Astrocyte (in vitro differentiated cells and primary cell): ENCODE measurements around the gene XYLB. TPM values are rescaled to one million over a fixed set of nuclear protein-coding genes. Genes with fewer than 3 reads are reported as not detected.

ENCODE experiments used
- DNase-seq: peaks from one replicate; pipeline ENCODE4 v3.0.0-alpha.2; 2010; ENCODE audit warnings: low read depth
- FAIRE-seq: peaks from 2 replicates; lab custom pipeline; 2011; peaks lifted over from hg19 to GRCh38; lab: Jason Lieb, UNC
- H2AFZ ChIP-seq: 2 replicates; pipeline ENCODE4 v1.6.0; 2012; ENCODE audit warnings: low read depth, low read length, inconsistent platforms
- H3K27ac ChIP-seq: 2 replicates; pipeline ENCODE4 v1.5.1; 2011; ENCODE audit warnings: low read depth, low read length, inconsistent platforms
- H3K27me3 ChIP-seq: 2 replicates; pipeline ENCODE4 v1.6.0; 2011; ENCODE audit warnings: low read length, inconsistent platforms; ENCODE audit not compliant: insufficient read depth
- H3K36me3 ChIP-seq: 2 replicates; pipeline ENCODE4 v1.5.1; 2011; ENCODE audit warnings: low read length, inconsistent platforms; ENCODE audit not compliant: insufficient read depth
- H3K4me1 ChIP-seq: 2 replicates; pipeline ENCODE4 v1.5.1; 2011; ENCODE audit warnings: low read length, inconsistent platforms; ENCODE audit not compliant: insufficient read depth
- H3K4me2 ChIP-seq: 2 replicates; pipeline ENCODE4 v1.6.0; 2012; ENCODE audit warnings: low read length, inconsistent platforms
- H3K4me3 ChIP-seq: 2 replicates; pipeline ENCODE4 v1.5.1; 2011; ENCODE audit warnings: low read depth, mild to moderate bottlenecking, low read length, inconsistent platforms; ENCODE audit not compliant: insufficient read depth
- H3K79me2 ChIP-seq: 2 replicates; pipeline ENCODE4 v1.6.0; 2012; ENCODE audit warnings: mild to moderate bottlenecking, low read length, inconsistent platforms; ENCODE audit not compliant: insufficient read depth
- H3K9ac ChIP-seq: 2 replicates; pipeline ENCODE4 v1.6.0; 2012; ENCODE audit warnings: mild to moderate bottlenecking, low read length, inconsistent platforms
- H3K9me3 ChIP-seq: 2 replicates; pipeline ENCODE4 v1.5.1; 2012; ENCODE audit warnings: low read depth, mild to moderate bottlenecking, low read length, inconsistent platforms; ENCODE audit not compliant: insufficient read depth
- H4K20me1 ChIP-seq: 2 replicates; pipeline ENCODE4 v1.6.0; 2012; ENCODE audit warnings: low read length, inconsistent platforms; ENCODE audit not compliant: insufficient read depth
- H3K27ac Mint-ChIP-seq: one replicate; pipeline ENCODE4 v1.8.0; 2021; ENCODE audit warnings: mild to moderate bottlenecking, mixed read lengths; ENCODE audit not compliant: unreplicated experiment
- H3K27me3 Mint-ChIP-seq: one replicate; pipeline ENCODE4 v1.8.0; 2021; ENCODE audit warnings: low read depth, mixed read lengths; ENCODE audit not compliant: unreplicated experiment
- H3K36me3 Mint-ChIP-seq: one replicate; pipeline ENCODE4 v1.8.0; 2021; ENCODE audit warnings: low read depth, mixed read lengths; ENCODE audit not compliant: unreplicated experiment
- H3K4me1 Mint-ChIP-seq: one replicate; pipeline ENCODE4 v1.8.0; 2021; ENCODE audit warnings: low read depth, mixed read lengths; ENCODE audit not compliant: unreplicated experiment
- H3K4me3 Mint-ChIP-seq: one replicate; pipeline ENCODE4 v1.8.0; 2021; ENCODE audit warnings: mild to moderate bottlenecking, moderate library complexity, mixed read lengths; ENCODE audit not compliant: unreplicated experiment
- H3K9me3 Mint-ChIP-seq: one replicate; pipeline ENCODE4 v1.8.0; 2021; ENCODE audit warnings: mild to moderate bottlenecking, mixed read lengths; ENCODE audit not compliant: unreplicated experiment
- EZH2 ChIP-seq: IDR thresholded peaks from 2 replicates; pipeline ENCODE4 v1.6.1; 2012; ENCODE audit warnings: mild to moderate bottlenecking, low read length, inconsistent platforms; ENCODE audit not compliant: insufficient read depth
- total RNA-seq: library from RNA; stranded (reverse); gene quantifications from 2 replicates; pipeline ENCODE4 v1.2.1, GENCODE V29; 2021
- TF ChIP-seq, protein P1 (sequence below): IDR thresholded peaks from 2 replicates; pipeline ENCODE4 v1.5.1; 2011; ENCODE audit warnings: low read depth, mild to moderate bottlenecking, inconsistent platforms, low read length, moderate library complexity; ENCODE audit not compliant: insufficient read depth

Gene XYLB
- total RNA-seq, 1 donor from 2014 or later, result 2.3 TPM

DNA sequence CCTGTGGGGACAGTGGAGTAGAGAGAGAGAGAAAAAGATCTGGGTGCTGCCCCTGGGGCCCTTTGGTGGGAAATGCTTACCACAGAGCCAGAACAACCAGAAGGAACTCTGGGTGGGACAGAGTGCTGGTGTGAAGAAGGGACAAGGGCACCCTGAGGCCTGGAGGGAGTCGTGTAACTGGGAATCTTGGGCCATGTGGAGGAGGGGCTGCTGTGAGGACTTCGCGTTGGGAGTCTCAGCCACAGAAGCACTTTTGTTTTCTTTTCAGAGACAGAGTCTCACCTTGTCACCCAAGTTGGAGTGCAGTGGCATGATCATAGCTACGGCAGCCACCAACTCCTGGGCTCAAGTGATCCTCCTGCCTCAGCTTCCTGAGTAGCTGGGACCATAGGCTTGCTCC, 24.3 kb downstream of the XYLB start:
- H3K9ac ChIP-seq, result no peak overlapping the region
- H3K27me3 ChIP-seq, result no peaks in the 10 kb centered on the region
- no peaks in the 10 kb centered on the region for H3K4me1 ChIP-seq
- H3K27ac ChIP-seq, result no peak overlapping the region
- H3K4me3 ChIP-seq, result no peak overlapping the region
- H3K4me2 ChIP-seq, result no peak overlapping the region
- Mint-ChIP-seq H3K27me3 (no peaks in the 10 kb centered on the region), H3K9me3 (peaks cover 8% of the 10 kb centered on the region), H3K4me1 (peaks cover 6% of the 10 kb centered on the region), H3K27ac (no peak overlapping the region), H3K36me3 (peaks cover 14% of the 10 kb centered on the region), H3K4me3 (no peak overlapping the region)
- no peaks in the 10 kb centered on the region for H3K9me3 ChIP-seq
- peaks cover 3% of the 10 kb centered on the region for H3K36me3 ChIP-seq
- H2AFZ ChIP-seq, result no peak overlapping the region
- no peaks in the 10 kb centered on the region for H4K20me1 ChIP-seq
- no peaks in the 10 kb centered on the region for H3K79me2 ChIP-seq
- TF ChIP-seq, protein P1, sequence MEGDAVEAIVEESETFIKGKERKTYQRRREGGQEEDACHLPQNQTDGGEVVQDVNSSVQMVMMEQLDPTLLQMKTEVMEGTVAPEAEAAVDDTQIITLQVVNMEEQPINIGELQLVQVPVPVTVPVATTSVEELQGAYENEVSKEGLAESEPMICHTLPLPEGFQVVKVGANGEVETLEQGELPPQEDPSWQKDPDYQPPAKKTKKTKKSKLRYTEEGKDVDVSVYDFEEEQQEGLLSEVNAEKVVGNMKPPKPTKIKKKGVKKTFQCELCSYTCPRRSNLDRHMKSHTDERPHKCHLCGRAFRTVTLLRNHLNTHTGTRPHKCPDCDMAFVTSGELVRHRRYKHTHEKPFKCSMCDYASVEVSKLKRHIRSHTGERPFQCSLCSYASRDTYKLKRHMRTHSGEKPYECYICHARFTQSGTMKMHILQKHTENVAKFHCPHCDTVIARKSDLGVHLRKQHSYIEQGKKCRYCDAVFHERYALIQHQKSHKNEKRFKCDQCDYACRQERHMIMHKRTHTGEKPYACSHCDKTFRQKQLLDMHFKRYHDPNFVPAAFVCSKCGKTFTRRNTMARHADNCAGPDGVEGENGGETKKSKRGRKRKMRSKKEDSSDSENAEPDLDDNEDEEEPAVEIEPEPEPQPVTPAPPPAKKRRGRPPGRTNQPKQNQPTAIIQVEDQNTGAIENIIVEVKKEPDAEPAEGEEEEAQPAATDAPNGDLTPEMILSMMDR, result no peak
- TF ChIP-seq EZH2, result no peak
- FAIRE-seq (no peak), DNase-seq (no peak)

DNA sequence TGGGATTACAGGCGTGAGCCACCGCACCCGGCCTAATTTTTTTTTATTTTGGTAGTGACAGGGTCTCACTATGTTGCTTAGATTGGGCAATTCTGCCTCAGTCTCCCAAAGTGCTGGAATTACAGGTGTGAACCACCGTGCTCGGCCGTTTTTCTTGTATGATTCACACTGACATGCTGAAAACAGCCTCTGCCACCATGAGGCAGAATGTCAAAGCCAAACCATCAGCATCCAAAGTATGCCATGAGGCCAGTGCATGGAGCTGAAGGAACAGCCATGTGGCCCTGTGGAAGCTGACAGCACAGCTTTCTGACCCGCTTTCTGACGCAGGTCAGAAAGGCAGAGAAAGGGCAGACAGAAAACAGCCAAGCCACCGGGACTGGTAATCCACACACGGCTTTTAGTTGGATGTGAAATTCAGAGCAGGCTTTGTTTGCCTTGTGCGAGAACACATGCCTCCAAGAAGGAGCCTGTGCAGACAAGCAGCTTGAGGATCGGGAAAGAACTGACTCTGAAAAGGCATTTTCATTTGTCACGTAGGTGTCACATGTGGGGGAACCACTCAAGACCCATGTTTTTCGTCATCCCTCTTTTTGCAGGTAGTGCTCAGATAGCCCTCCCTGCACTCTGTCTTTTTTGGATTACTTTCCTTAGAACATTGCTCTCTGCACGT, 25.1 kb downstream of the XYLB start:
- no peak for FAIRE-seq
- Mint-ChIP-seq H3K27ac (no peak overlapping the region), H3K27me3 (no peaks in the 10 kb centered on the region), H3K4me1 (peaks cover 6% of the 10 kb centered on the region), H3K4me3 (no peak overlapping the region), H3K36me3 (peaks cover 14% of the 10 kb centered on the region), H3K9me3 (peaks cover 8% of the 10 kb centered on the region)
- Histone ChIP-seq H3K9me3 (no peaks in the 10 kb centered on the region), H3K4me3 (no peak overlapping the region), H3K36me3 (peaks cover 3% of the 10 kb centered on the region), H3K79me2 (no peaks in the 10 kb centered on the region), H4K20me1 (no peaks in the 10 kb centered on the region), H3K4me2 (no peak overlapping the region), H2AFZ (no peak overlapping the region), H3K9ac (no peak overlapping the region), H3K27ac (no peak overlapping the region), H3K4me1 (no peaks in the 10 kb centered on the region), H3K27me3 (no peaks in the 10 kb centered on the region)
- DNase-seq, result no peak
- TF ChIP-seq EZH2, result no peak

DNA sequence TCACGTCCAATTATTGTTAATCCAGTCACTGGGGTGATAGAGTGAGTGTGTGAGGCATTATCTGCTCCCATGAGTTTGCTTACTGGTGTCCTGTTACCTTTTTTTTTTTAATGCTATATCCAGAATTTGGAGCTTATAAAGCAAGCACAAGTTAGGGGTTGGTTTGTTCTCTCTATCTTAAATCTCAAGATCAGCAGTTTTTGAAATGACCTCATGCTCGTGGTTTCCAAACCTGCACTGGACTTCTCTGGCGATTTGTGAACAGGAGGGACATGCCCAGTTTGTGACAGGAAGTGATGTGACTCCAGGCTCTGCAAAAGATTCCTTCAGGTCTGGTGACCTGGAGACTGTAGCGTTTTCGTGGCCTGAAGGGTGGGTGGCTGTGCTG, 25.6 kb downstream of the XYLB start:
- Histone ChIP-seq H2AFZ (no peak overlapping the region), H3K4me3 (no peak overlapping the region), H3K4me2 (no peak overlapping the region), H4K20me1 (no peaks in the 10 kb centered on the region), H3K9me3 (no peaks in the 10 kb centered on the region), H3K79me2 (no peaks in the 10 kb centered on the region), H3K27me3 (no peaks in the 10 kb centered on the region), H3K27ac (no peak overlapping the region), H3K4me1 (no peaks in the 10 kb centered on the region), H3K9ac (no peak overlapping the region), H3K36me3 (peaks cover 7% of the 10 kb centered on the region)
- no peak for DNase-seq
- Mint-ChIP-seq H3K4me3 (no peak overlapping the region), H3K9me3 (peaks cover 8% of the 10 kb centered on the region), H3K27ac (no peak overlapping the region), H3K4me1 (peaks cover 6% of the 10 kb centered on the region), H3K27me3 (no peaks in the 10 kb centered on the region), H3K36me3 (peaks cover 16% of the 10 kb centered on the region)
- TF ChIP-seq, protein P1, result no peak
- no peak for TF ChIP-seq EZH2
- FAIRE-seq, result no peak
